NOMO-1 treated with dmso at 0.1 percent for 144 hours (cell line): ENCODE results near the gene JUND.
A peak's percentile ranks its signal among the peaks of the same experiment; 100 is the strongest.

ENCODE experiments used
- DNase-seq: peaks from one replicate; lab custom pipeline; 2025; ENCODE audit not compliant: unreplicated experiment; lab: John Stamatoyannopoulos, UW

JUND gene

GRCh38 chr19:18291019-18291524, 9.7 kb upstream of the JUND start:
- no peak for DNase-seq

DNA sequence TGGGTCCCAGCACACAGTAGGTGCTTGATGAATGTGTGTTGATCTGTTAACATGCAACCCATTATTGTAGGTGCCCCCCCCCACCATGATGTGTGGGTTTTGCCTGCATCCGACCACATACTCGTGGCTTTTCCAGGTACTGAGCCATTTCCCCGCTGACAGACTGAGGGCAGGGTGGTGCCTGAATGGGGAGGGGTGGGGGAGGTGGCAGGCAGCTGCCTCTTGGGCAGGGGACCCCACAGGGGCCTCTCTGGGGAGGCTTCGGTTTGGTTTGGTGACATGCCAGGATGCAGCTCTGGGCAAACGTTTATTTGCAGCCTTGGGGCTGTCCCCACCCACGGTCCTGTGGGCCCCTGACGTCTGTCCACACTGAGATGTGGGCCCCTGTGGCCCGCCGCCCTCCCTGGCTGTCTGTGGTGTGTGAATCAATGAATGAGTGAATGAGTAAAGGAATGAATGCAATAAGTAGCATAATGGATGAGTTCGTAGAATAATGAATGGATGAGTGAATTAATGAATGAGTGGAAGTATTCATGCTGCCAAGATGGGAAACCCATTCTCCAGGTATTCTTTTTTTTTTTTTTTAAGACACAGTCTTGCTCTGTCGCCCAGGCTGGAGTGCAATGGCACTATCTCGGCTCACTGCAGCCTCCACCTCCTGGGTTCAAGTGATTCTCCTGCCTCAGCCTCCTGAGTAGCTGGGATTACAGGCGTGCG, 9.0 kb upstream of the JUND start:
- peak; percentile 25 for DNase-seq

- no peak for DNase-seq
These were observed 8.3 kb upstream of the JUND start for GRCh38 chr19:18289471-18290301.

DNA sequence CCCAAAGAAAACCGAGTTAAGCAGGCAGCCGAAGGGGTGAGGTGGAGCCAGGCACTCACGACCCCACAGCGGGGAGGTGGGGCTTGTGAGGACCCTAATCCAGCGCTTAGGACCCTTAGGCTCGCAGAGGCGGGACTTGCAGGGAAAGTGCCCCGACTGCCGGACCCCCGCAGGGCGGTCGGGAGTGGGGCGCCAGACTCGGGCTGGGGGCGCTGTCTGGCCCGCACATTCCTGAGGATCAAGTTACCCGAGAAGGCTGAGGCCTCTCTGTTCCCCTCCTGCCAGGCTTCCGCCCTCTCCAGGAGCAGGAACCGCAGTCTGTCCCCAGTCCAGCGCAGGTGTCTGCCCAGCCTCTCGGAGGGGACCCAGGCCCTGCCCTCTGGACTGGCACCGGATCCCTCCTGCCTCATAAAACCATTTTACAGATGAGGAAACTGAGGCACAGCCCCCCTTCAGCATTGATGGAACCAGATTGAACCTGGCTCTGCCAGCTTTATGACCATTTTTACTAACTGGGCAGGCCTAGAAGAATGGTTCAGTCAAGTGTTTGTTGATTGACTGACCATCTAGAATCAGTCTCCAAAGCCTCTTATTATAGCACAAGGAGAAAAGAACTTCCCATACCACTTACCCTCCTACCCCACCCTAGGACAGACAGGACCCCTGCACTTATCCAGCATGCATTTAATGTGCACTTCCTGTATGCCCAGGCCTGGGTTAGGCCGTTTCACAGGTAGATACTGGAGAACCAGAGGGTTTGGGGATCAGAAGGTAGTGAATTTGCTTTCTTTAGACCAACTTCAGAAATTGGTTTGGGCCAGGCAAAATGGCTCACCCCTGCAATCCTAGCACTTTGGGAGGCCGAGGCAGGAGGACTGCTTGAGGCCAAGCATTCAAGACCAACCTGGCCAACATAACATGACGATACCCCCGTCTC, 6.7 kb upstream of the JUND start:
- DNase-seq = no peak

DNA sequence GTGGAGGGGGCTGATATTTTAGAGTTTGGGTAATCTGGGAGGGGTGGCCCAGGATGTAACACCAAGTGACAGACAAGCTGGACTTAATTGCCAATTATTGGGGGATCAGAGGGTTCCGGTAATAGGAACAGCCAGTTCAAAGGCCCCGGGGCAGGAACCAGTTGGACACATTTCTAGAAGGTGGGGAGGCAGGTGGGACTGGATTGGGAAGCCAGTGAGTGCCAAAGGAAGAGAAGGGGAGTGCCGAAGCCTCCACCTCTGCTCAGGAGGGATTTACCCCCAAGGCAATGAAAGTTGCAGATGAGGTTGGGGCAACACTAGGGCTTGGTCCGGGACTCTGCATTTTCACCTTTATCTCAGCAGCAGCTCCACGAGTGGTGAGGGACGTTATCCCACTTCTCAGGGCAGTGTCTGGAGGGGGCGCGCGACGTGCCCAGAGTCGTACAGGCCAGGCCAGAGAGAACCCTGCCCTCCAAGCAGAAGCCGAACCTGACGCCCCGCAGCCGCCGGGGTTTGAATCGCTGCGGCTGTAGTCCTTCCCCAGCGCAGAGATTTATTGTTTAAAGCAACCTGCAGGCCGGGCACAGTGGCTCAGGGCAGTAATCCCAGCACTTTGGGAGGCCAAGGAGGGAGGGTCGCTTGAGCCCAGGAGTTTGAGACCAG, 5.7 kb upstream of the JUND start:
- DNase-seq = no peak

DNA sequence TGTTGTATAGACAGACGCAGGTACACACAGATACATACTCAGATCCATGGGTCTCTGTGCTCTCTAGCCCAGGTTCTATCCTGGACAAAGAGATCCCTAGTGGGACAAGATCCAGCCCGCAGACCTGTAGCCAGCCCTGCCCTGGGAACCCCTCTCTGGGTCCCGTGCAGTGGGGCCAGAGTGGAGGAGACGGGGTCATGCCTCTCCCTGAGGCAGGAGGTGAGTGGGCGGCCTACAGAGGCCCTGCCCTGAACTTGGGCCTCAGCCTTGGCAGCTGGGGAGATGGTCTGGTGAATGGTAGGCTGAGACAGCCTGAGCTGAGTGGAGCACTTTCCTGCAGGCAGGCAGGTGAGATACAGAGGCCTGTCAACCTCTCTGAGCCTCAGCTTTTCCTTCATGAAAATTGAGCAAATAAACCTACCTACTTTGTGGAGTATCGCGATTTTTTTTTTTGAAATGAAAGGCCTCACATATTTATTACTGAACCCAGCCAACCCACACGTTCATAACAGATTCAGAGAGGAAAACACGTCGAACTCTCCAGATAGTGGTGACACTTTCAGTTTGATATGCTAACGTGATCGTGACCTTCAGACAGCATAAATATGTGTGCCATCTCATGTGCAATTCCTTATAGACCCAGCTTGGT, 3.4 kb upstream of the JUND start:
- DNase-seq = no peak

GRCh38 chr19:18283338-18283737, 1.9 kb upstream of the JUND start:
- no peak for DNase-seq

DNA sequence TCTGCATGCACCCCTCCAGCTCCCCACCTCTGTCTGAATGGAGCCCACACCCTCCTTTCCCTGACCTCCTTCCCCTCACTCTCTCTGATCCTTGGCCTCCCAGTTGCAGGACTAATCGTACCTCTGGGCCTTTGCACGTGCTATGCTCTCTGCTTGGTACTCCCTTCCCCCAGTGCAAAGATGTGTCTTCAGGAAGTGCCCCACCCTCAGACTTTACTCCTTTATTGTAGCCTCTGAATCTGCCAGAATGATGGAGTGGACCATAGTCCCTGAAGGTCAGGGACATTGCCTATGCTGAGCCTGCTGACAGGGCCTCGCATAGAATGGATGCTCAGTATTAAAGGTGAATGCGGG, 1.3 kb upstream of the JUND start:
- DNase-seq = no peak

- peak; percentile 63 for DNase-seq
These were observed 782 bp upstream of the JUND start for GRCh38 chr19:18282021-18282787.

GRCh38 chr19:18280247-18281081, 958 bp downstream of the JUND start:
- DNase-seq = peak; percentile 32

- peak; percentile 90 for DNase-seq
These were observed 1.7 kb downstream of the JUND start for GRCh38 chr19:18279516-18280246.

DNA sequence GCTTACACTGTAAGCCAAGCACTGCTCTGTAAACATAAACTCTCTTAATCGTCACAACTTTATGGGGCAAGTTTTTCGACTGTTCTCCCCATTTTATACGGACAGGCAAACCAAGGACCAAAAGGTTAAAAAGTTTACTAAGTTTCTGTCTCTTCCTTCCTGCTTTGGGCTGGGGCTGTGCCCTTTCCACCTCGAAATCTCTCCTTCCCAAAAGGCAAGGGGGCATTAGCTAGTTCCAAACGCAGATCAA, 2.2 kb downstream of the JUND start:
- peak; percentile 65 for DNase-seq

- no peak for DNase-seq
These were observed 2.7 kb downstream of the JUND start for GRCh38 chr19:18278521-18279265.

DNA sequence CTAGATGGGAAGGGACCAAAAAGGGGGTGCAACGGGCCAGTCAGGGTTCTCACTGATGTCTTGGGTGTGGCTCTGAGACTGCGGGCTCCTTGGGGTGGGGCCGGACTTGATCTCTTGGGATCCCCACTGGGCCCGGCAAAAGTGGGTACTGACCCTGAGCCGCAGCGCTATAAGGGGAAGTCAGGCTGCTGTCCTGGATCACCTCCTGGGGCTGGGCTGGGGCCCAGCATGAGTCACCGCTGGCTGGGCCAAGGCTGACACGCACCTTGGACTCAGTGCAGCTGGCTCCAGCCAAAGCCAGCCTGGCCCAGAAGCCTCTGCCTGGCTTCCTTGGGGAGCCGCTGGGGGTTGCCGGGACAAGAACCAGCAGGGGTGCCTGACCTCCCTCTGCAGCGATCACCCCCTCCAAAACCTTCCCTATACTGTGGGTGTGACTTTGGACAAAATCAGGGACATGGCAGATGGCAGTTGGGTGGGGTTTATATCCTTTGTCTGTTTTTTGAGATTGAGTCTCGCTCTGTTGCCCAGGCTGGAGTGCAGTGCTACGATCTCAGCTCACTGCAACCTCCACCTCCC, 6.6 kb downstream of the JUND start:
- peak; percentile 56 for DNase-seq

DNA sequence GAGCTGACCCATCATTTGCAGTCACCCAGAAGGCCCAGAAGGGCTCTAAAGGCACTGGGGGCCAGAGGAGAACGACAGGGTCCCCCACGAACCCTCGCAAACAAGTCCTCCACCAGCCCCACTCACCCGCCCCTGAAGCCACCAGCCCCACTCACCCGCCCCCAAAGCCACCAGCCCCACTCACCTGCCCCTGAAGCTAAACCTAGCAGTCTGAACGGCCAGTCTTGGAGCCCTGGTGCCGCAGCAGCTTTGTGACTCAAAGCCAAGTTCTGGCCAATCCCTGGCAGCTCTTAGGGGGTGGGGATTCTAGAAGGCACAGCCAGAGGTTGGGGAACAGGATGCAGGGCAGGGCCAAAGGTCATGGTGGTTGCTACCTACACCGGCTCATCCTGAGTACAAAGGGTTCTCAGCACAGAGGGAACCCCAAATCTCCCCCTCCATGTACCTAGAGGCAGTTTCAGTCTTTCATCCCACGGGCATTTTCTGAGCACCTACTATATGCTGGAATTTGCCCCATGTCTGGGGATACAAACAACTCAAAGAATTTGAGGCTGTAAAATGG, 7.1 kb downstream of the JUND start, which contains the start of gene IQCN:
IQCN (minus strand) TSS at position 234 of the 562 bp plus-strand sequence. CDS start 4,974 bp downstream, outside the sequence.
- DNase-seq = peak; percentile 2

DNA sequence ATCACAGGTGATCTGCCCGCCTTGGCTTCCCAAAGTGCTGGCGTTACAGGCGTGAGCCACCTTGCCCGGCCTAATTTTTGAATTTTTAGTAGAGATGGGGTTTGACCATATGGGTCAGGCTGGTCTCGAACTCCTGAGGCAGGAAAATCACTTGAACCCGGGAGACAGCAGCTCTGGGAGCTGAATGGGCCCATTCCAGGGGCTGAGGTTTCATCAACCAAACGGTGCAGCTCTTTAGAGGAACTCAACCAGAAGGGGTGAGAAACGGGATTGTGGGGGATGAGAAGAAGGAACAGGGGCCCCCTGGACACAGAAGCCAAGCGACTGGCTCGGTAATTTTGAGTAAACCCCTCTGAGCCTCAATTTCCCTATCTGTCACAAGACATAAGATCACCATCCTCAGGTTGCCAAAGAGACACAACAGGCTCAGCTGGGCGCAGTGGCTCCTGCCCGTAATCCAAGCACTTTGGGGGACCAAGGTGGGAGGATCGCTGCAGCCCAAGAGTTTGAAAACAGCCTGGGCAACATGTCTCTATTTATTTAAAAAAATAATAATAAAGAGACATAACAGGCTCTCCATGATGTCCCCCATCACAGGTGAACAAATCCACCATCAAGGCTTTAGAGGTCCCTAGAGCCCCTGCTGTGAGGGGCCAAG, 7.7 kb downstream of the JUND start:
- no peak for DNase-seq
